HUES48 (cell line): Measurements from ENCODE around the gene CHRM4.
"Not testable (repeated sequence)": the region's sequence is repeated elsewhere in the genome, so short reads cannot be mapped to it uniquely, and the experiment has no call there.

Experiments used
- H3K27ac ChIP-seq: one replicate; pipeline ENCODE4 v1.7.0; 2013; ENCODE audit warnings: low read depth, low read length, inconsistent platforms
- H3K27me3 ChIP-seq: 2 replicates; pipeline ENCODE4 v1.6.1; 2013; ENCODE audit warnings: mild to moderate bottlenecking, low read length; ENCODE audit not compliant: control insufficient read depth, insufficient read depth
- H3K36me3 ChIP-seq: 2 replicates; pipeline ENCODE4 v1.6.1; 2013; ENCODE audit warnings: low read length; ENCODE audit not compliant: control insufficient read depth, insufficient read depth
- H3K4me1 ChIP-seq: 2 replicates; pipeline ENCODE4 v1.6.1; 2013; ENCODE audit warnings: mild to moderate bottlenecking, low read length; ENCODE audit not compliant: control insufficient read depth, insufficient read depth
- H3K4me3 ChIP-seq: 2 replicates; pipeline ENCODE4 v1.5.1; 2013; ENCODE audit warnings: mild to moderate bottlenecking, low read depth, low read length
- H3K9ac ChIP-seq: 2 replicates; pipeline ENCODE4 v1.6.1; 2013; ENCODE audit warnings: mild to moderate bottlenecking, low read depth, low read length, moderate library complexity
- H3K9me3 ChIP-seq: 2 replicates; pipeline ENCODE4 v1.6.1; 2013; ENCODE audit warnings: low read length; ENCODE audit not compliant: control insufficient read depth, insufficient read depth

Gene CHRM4

DNA sequence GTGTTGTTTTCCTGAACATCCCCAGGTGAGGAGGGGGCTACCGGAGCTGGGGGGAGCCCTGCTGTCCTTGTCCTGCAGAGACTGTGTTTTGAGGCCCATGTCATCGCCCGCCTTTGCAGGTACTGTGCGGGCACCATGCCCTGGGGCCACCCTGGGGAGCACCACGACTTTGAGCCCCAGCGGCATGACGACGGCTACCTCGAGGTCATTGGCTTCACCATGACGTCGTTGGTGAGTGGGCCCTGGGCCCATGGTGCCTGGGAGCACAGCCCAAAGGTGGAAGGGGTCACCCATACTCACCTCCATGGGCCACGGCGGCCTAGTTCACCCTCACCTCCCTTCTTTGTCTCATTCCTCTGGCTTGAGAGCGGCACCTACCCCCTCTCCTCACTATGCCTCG, 16.8 kb downstream of the CHRM4 start:
- no peaks in the 10 kb centered on the region for H3K9me3 ChIP-seq
- no peak overlapping the region for H3K27ac ChIP-seq
- H3K27me3 ChIP-seq, result no peaks in the 10 kb centered on the region
- H3K4me3 ChIP-seq, result no peak overlapping the region
- peaks cover 6% of the 10 kb centered on the region for H3K4me1 ChIP-seq
- H3K9ac ChIP-seq, result no peak overlapping the region
- peaks cover 72% of the 10 kb centered on the region for H3K36me3 ChIP-seq

DNA sequence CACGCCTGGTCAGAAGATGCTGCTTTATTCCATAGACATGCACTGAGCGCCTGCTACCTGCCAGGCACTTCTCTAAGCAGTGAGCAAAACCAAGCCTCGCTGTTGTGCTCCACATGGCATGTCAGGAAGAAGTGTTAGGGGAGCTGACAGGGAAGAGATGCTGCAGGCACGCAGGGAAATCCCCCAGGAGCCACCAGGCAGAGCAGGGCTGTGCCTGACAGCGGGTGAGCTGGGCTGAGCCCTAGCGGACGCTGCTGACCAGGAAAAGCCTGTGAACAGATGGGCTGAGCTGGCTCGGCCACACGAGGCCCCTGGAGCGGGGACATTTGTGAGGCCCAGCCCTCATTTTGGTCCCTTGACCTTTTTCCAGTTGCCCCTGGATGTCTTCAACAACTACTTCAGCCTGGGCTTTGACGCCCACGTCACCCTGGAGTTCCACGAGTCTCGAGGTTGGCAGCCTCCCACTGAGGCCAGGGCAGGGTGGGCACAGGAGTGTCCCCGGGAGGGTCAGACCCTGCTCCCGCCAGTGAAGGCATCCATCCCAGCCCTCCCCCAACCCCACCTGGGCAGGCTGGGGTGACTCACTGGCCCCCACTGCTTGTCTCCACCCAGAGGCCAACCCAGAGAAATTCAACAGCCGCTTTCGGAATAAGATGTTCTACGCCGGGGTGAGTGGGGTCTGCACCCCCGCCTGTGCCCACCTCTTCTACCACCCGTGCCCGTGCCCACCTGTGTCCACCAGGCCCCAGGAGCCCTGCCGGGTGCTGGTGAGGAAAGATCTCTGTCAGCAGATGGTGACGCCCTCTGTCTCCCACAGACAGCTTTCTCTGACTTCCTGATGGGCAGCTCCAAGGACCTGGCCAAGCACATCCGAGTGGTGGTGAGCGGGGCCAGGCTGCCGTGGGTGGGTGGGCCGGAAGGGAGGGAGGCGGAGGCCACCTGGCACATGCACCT, 17.5 kb downstream of the CHRM4 start:
- peaks cover 5% of the 10 kb centered on the region; the same call in 1 of the 2 replicates for H3K4me1 ChIP-seq
- no peak overlapping the region for H3K9ac ChIP-seq
- H3K9me3 ChIP-seq, result no peaks in the 10 kb centered on the region
- no peaks in the 10 kb centered on the region for H3K27me3 ChIP-seq
- peaks cover 76% of the 10 kb centered on the region for H3K36me3 ChIP-seq
- H3K27ac ChIP-seq, result no peak overlapping the region
- no peak overlapping the region for H3K4me3 ChIP-seq

DNA sequence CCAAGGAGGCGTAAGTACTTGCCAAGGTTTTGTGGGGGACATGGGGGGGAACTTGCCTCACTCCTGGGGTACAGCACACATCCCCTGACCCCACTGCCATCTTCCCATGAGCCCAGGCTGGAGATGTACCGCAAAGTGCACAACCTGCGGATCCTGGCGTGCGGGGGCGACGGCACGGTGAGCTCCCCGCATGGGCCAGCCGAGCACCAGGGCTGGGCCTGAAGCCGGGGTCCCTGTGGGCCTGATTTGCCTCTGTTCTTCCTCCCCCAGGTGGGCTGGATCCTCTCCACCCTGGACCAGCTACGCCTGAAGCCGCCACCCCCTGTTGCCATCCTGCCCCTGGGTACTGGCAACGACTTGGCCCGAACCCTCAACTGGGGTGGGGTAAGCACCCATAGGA, 19.1 kb downstream of the CHRM4 start:
- peaks cover 76% of the 10 kb centered on the region for H3K36me3 ChIP-seq
- H3K27ac ChIP-seq, H3K4me3 ChIP-seq, H3K27me3 ChIP-seq, H3K9ac ChIP-seq, H3K4me1 ChIP-seq, H3K9me3 ChIP-seq: not testable (repeated sequence)

DNA sequence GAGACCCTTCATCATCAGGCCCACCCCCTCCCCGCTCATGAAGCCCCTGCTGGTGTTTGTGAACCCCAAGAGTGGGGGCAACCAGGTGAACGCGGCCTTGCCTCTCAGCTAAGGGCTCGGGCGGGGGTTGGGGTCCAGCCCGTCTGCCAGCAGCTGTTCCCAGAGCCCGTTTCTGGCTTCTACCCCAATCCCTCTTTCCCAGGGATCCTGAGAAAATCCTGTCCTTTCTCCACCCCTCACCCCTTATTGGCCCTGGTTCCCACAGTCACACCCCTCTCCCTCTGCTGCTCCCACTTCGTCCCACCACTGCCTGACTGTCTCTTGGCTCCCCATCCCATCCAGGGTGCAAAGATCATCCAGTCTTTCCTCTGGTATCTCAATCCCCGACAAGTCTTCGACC, 19.5 kb downstream of the CHRM4 start:
- Histone ChIP-seq H3K4me1 (peaks cover 5% of the 10 kb centered on the region; the same call in 1 of the 2 replicates), H3K27me3 (no peaks in the 10 kb centered on the region), H3K36me3 (peaks cover 75% of the 10 kb centered on the region), H3K9me3 (no peaks in the 10 kb centered on the region), H3K27ac (no peak overlapping the region), H3K4me3 (no peak overlapping the region), H3K9ac (no peak overlapping the region)

DNA sequence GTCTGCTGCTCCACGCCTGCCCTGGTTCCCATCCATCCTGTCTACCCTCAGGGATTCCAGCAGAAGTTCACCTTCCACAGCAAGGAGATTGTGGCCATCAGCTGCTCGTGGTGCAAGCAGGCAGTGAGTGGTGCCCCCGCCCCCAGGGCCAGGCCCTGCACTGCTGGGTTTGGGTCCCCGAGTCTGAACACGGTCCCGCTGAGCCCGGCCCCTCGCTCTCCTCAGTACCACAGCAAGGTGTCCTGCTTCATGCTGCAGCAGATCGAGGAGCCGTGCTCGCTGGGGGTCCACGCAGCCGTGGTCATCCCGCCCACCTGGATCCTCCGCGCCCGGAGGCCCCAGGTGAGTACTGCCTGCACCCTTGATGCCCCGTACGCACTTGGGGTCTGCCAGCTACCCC, 20.3 kb downstream of the CHRM4 start:
- not testable (repeated sequence) for H3K9ac ChIP-seq, H3K27me3 ChIP-seq, H3K4me1 ChIP-seq, H3K9me3 ChIP-seq, H3K27ac ChIP-seq, H3K4me3 ChIP-seq
- peaks cover 68% of the 10 kb centered on the region for H3K36me3 ChIP-seq

DNA sequence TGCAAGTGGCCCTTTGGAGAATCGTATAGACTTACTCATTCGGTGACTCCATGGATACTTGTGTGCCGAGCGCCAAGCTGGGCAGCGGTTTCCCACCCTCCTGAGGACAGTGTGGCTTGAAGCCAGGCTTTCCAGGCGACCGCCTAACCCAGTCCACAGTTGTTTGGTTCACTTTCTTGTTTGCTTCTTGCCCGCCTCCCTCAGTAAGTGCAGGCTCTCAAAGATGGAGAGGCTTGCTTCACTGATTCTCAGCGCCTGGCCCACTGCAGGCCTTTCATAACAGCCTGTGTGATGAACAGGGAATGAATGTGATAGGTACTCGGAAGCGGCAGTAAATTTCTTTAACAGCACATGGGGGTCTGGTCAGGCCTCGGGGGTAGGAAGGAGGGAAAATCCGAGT, 21.3 kb downstream of the CHRM4 start:
- peaks cover 5% of the 10 kb centered on the region; the same call in 1 of the 2 replicates for H3K4me1 ChIP-seq
- H3K9ac ChIP-seq, result no peak overlapping the region
- H3K27me3 ChIP-seq, result no peaks in the 10 kb centered on the region
- peaks cover 58% of the 10 kb centered on the region for H3K36me3 ChIP-seq
- no peak overlapping the region for H3K27ac ChIP-seq
- no peaks in the 10 kb centered on the region for H3K9me3 ChIP-seq
- no peak overlapping the region for H3K4me3 ChIP-seq

DNA sequence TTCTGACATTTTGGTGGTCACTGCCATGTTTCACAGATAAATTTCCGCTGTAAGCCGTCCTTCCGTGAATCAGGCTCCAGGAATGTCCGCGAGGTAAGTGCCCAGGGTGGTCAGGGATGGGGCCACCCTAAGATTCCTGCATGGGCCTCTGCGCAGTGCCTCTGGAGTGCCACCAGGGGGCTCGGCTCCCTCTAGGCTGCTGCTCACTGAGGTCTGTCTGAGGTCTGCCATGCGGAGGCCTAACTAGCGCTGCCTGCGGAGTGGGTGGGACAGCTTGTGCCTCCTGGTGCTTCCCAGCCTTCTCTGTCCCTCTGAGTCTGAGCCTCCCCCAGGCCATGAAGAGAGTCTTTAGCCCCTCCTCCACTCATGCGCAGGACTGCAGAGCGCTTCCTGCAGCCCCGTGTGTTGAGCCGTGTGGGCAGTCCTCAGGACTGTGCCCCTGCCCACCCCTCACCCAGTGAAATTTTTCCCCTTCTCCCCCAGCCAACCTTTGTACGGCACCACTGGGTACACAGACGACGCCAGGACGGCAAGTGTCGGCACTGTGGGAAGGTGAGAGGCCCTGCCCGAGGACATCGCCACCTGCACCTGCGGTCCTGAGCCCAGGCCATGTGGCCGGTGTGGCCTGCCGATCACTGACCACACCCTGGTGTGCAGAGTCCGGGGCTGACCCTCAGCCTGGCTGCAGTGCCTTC, 22.0 kb downstream of the CHRM4 start:
- H3K9me3 ChIP-seq, result no peaks in the 10 kb centered on the region
- H3K9ac ChIP-seq, result no peak overlapping the region; the same call in 1 of the 2 replicates
- peaks cover 51% of the 10 kb centered on the region for H3K36me3 ChIP-seq
- peak overlapping the region; percentile 52 for H3K27ac ChIP-seq
- no peak overlapping the region for H3K4me3 ChIP-seq
- peaks cover 5% of the 10 kb centered on the region; the same call in 1 of the 2 replicates for H3K4me1 ChIP-seq
- no peaks in the 10 kb centered on the region for H3K27me3 ChIP-seq

DNA sequence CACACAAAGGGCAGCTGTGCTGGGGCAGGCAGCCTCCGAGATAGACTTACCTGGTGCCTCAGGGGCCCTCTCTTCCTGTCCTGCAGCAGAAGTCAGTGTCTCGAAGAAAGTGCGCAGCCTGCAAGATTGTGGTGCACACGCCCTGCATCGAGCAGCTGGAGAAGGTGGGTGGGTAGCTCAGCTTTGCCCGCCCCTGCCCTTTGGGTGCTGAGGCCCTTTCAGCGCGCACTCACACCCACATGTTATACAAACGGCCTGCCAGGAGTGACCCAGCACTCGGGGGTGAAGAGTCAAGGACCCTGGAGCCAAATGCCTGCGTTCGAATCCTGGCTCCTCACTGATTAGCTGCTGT, 23.7 kb downstream of the CHRM4 start:
- Histone ChIP-seq H3K9ac (no peak overlapping the region), H3K27me3 (no peaks in the 10 kb centered on the region), H3K4me1 (peaks cover 5% of the 10 kb centered on the region; the same call in 1 of the 2 replicates), H3K27ac (no peak overlapping the region), H3K4me3 (no peak overlapping the region), H3K36me3 (peaks cover 38% of the 10 kb centered on the region), H3K9me3 (no peaks in the 10 kb centered on the region)

DNA sequence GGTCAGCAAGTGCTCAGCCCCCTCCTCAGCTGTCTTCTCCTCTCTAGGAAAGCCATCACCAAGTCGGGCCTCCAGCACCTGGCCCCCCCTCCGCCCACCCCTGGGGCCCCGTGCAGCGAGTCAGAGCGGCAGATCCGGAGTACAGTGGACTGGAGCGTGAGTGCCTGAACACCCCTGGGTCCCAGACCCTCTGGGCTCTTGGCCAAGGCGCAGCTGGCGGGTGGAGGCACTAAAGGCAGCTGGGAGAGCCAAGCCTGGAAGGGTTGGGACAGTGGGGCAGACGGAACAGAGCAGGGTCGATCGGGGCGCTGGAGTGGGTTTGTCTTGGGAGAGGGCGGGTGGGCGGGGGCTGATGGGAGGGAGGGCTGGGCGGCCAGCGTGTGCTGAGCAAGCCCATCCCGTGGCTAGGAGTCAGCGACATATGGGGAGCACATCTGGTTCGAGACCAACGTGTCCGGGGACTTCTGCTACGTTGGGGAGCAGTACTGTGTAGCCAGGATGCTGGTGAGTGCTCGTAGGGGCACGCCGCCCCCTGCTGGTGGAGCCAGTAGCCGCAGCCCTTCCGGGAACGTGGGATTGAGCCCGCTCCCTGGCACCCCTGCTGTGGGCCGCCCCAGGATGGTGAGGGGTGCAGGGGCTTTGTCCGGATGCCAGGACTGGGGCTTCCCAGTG, 24.2 kb downstream of the CHRM4 start:
- Histone ChIP-seq H3K9me3 (no peaks in the 10 kb centered on the region), H3K36me3 (peaks cover 33% of the 10 kb centered on the region), H3K9ac (no peak overlapping the region), H3K4me1 (peaks cover 5% of the 10 kb centered on the region; the same call in 1 of the 2 replicates), H3K4me3 (no peak overlapping the region), H3K27ac (no peak overlapping the region), H3K27me3 (no peaks in the 10 kb centered on the region)

DNA sequence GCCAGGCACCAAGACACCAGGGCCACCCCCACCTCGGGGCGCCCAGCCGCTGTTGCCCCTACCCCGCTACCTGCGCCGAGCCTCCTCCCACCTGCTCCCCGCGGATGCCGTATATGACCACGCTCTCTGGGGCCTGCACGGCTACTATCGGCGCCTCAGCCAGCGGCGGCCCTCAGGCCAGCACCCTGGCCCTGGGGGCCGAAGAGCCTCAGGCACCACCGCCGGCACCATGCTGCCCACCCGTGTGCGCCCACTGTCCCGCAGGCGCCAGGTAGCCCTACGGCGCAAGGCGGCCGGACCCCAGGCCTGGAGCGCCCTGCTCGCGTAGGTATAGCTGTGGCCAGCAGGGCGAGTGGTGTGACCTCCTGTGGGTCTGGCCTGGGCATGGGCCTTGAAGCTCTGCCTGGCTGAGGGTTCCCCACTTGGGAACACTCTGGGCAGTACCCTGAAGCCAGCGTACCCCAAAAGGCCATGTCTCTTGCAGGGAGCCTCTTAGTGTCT, 24.9 kb downstream of the CHRM4 start:
- Histone ChIP-seq H3K27me3 (no peaks in the 10 kb centered on the region), H3K9ac (no peak overlapping the region), H3K27ac (no peak overlapping the region), H3K4me3 (no peak overlapping the region), H3K36me3 (peaks cover 28% of the 10 kb centered on the region), H3K4me1 (peaks cover 8% of the 10 kb centered on the region; the same call in 1 of the 2 replicates), H3K9me3 (no peaks in the 10 kb centered on the region)
